Body of pancreas (tissue), 4 donors: Measurements from ENCODE around the gene GP9. TPM values are rescaled to one million over a fixed set of nuclear protein-coding genes. Genes with fewer than 3 reads are reported as not detected.
A peak's percentile ranks its signal among the peaks of the same experiment; 100 is the strongest.

Experiments
- ATAC-seq: fragments of 150-250 bp; one replicate; pipeline ENCODE4 v1.9.1; 2016
- DNase-seq, 4 donors: peaks; one replicate each; pipeline ENCODE4 v3.0.0-alpha.2; 2019
- H3K27ac ChIP-seq, 4 donors: fragments of 200-600 bp; sonication (generic); 1 replicate in 3 of 4; 2 replicates in 1 of 4; pipeline versions ENCODE4 v1.5.1 to v1.6.1; 2016 to 2019; ENCODE audit warnings: mild to moderate bottlenecking in 1 of 4, mixed read lengths in 1 of 4, moderate library complexity in 1 of 4
- H3K27me3 ChIP-seq, 2 donors: fragments of 200-600 bp; sonication (generic); one replicate each; pipeline ENCODE4 v1.6.0; 2016; ENCODE audit warnings: mild to moderate bottlenecking in 1 of 2
- H3K36me3 ChIP-seq, 2 donors: fragments of 200-600 bp; sonication (generic); replicated peaks in 1 of 2; 2 replicates each; pipeline ENCODE4 v1.5.1; 2016; ENCODE audit warnings: low read depth in 2 of 2; ENCODE audit not compliant: insufficient read depth in 1 of 2
- H3K4me1 ChIP-seq: fragments of 200-600 bp; sonication (generic); one replicate; pipeline ENCODE4 v1.6.0; 2016
- H3K4me3 ChIP-seq, 2 donors: fragments of 200-600 bp; sonication (generic); 1 replicate in 1 of 2; 2 replicates in 1 of 2; pipeline ENCODE4 v1.5.1; 2016 to 2019
- H3K9me3 ChIP-seq, 3 donors: fragments of 200-600 bp; sonication (generic); 1 replicate in 2 of 3; 2 replicates in 1 of 3; pipeline ENCODE4 v1.5.1; 2016
- POLR2A ChIP-seq, 3 donors: fragments of 450-650 bp; IDR thresholded peaks; one replicate each; pipeline ENCODE4 v1.6.1; 2016; ENCODE audit warnings: antibody characterized with exemption in 3 of 3, mild to moderate bottlenecking in 2 of 3
- WGBS, 2 donors: methylation state at CpG; one replicate each; pipeline ENCODE4 v1.1.5; 2017; 5-methylcytosine and 5-hydroxymethylcytosine counted together
- intact Hi-C: fragments of 100-400 bp; cut with DNase I; formaldehyde crosslinking; loops from one replicate; pipeline ENCODE4 v1.15.1; 2023
- total RNA-seq, 2 donors: library from RNA; depleted of rRNA; stranded (reverse); fragments of >200 nt; gene quantifications; one replicate each; pipeline ENCODE4 v1.1.0, GENCODE V29; 2016
- TF ChIP-seq, protein P1 (sequence below), 7 experiments: fragments of 450-650 bp in 4 of 7; fragments of 200-600 bp in 3 of 7; sonication (generic) in 3 of 7; IDR thresholded peaks; one replicate each; pipeline ENCODE4 v1.5.1; 2016 to 2019; ENCODE audit warnings: antibody characterized with exemption in 7 of 7

Gene GP9
- total RNA-seq, 2 donors from 2014 or later: not detected

DNA sequence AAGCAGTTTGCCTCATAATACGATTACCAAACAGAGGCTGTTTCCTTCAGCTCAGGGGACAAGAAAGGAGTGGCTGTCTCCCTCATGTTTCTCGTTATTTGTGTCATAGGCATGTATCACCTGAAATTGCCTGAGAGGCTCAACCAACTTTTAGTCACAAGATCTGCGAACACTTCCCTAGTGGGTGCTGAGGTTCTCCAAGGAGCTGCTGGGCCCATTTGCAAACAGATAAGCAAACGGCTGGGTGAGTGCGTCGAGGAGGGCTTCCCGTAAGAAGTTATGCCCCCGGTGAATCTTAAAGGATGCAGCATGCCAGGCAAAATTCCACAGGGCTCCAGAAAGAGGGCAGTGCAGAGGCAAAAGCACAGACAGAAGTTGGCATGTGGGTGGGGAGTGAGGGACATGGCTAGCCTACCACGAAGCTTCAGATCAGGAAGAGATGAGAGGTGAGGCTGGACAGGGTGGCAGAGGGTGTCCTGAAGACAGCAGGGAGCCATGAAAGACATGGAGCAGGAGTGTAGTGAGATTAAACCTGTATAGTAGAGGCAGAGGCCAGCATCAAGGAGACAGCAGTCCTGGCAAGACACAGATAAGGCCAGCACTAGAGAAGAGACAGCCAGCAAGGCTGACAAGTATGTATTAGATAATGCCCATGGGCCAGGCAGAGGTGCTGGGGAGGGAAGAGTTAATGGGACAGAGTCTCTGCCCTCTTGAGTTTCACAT lies 4.0 kb upstream of the GP9 start:
- Histone ChIP-seq H3K9me3 (no peaks in the 10 kb centered on the region), H3K4me1 (peaks cover 62% of the 10 kb centered on the region), H3K4me3 (no peak overlapping the region), H3K27ac (peak overlapping the region; percentile 45 to 94 (median 84)), H3K36me3 (no peaks in the 10 kb centered on the region), H3K27me3 (no peaks in the 10 kb centered on the region)
- ATAC-seq (no peak), DNase-seq (no peak)
- WGBS, 2 donors: 30 to 32% methylated on average over 9 of the region's 9 CpGs
- intact Hi-C loops: no loop called here
- TF ChIP-seq POLR2A (IDR thresholded peaks at IDR 0.05): no peak
- TF ChIP-seq, protein P1, sequence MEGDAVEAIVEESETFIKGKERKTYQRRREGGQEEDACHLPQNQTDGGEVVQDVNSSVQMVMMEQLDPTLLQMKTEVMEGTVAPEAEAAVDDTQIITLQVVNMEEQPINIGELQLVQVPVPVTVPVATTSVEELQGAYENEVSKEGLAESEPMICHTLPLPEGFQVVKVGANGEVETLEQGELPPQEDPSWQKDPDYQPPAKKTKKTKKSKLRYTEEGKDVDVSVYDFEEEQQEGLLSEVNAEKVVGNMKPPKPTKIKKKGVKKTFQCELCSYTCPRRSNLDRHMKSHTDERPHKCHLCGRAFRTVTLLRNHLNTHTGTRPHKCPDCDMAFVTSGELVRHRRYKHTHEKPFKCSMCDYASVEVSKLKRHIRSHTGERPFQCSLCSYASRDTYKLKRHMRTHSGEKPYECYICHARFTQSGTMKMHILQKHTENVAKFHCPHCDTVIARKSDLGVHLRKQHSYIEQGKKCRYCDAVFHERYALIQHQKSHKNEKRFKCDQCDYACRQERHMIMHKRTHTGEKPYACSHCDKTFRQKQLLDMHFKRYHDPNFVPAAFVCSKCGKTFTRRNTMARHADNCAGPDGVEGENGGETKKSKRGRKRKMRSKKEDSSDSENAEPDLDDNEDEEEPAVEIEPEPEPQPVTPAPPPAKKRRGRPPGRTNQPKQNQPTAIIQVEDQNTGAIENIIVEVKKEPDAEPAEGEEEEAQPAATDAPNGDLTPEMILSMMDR (IDR thresholded peaks at IDR 0.05): no peak

DNA sequence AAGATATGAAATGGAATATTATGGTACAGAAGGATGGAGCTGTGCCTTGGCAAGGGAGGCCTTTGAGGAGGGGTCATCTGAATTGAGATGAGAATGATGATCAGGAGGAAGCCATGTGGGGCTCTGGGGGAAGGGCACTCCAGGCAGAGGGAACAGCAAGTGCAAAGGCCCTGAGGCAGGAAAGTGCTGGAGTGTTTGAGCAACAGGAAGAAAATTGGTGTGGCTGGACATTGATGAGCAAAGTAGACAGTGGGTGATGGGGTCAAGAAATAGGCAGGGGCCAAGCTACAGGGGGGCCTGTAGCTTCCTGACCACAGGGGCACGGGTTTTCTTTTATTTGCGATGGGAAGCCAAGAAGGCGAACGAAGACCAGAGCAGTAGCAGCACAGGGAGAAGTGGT lies 3.3 kb upstream of the GP9 start:
- Histone ChIP-seq H3K4me3 (no peak overlapping the region), H3K36me3 (no peaks in the 10 kb centered on the region), H3K4me1 (peaks cover 56% of the 10 kb centered on the region), H3K27ac (peak overlapping the region in 1 of 4 donors; percentile 94), H3K9me3 (no peaks in the 10 kb centered on the region), H3K27me3 (no peaks in the 10 kb centered on the region)
- WGBS, 2 donors: 97 to 98% methylated on average over 4 of the region's 4 CpGs
- ATAC-seq: no peak
- no peak for DNase-seq
- intact Hi-C loops: no loop called here
- TF ChIP-seq POLR2A (IDR thresholded peaks at IDR 0.05): no peak

DNA sequence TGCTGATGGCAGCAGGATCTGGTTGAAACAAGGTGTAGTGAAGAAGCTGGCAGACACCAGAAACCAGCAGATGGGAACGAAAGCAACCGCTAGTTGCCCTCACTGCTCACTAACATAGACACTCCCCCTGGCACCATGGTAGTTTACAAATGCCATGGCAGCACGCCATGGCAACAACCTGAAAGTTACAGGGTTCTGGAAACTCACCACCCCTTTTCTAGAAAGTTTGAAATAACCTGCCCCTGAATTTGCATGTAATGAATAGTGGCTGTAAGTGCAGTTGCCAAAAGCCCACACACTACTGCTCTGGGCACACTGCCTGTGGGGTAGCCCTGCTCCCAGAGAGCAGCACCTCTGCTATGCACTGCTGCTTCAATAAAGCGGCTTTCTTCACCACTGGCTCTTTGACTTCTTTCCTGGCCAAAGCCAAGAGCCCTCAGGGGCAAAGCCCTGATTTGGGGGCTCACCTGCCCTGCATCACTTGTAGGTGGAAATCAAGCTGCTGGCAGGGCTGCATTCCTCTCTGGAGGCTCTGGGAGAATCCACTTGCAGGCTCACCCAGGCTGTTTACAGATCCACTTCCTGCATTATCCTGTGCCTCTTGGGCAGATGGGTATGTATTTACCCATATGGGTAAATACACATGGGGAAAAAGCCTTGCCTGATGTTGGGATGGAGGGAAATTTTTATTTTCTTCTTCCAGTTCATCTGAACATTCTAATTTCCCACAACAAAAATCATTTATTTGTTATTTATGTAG lies 2.0 kb upstream of the GP9 start:
- WGBS, 2 donors: 27 to 28% methylated on average over 4 of the region's 4 CpGs
- Histone ChIP-seq H3K4me3 (no peak overlapping the region), H3K27me3 (no peaks in the 10 kb centered on the region), H3K27ac (peak overlapping the region; percentile 17 to 67 (median 54)), H3K9me3 (no peaks in the 10 kb centered on the region), H3K4me1 (peaks cover 45% of the 10 kb centered on the region), H3K36me3 (no peaks in the 10 kb centered on the region)
- intact Hi-C loops: no loop called here
- TF ChIP-seq, protein P1 (IDR thresholded peaks at IDR 0.05): peak in 3 of 7 experiments; percentile 17 to 25 (median 21)
- TF ChIP-seq POLR2A (IDR thresholded peaks at IDR 0.05): no peak
- DNase-seq: peak; percentile 68 to 82 (median 76)
- peak; percentile 46 for ATAC-seq

DNA sequence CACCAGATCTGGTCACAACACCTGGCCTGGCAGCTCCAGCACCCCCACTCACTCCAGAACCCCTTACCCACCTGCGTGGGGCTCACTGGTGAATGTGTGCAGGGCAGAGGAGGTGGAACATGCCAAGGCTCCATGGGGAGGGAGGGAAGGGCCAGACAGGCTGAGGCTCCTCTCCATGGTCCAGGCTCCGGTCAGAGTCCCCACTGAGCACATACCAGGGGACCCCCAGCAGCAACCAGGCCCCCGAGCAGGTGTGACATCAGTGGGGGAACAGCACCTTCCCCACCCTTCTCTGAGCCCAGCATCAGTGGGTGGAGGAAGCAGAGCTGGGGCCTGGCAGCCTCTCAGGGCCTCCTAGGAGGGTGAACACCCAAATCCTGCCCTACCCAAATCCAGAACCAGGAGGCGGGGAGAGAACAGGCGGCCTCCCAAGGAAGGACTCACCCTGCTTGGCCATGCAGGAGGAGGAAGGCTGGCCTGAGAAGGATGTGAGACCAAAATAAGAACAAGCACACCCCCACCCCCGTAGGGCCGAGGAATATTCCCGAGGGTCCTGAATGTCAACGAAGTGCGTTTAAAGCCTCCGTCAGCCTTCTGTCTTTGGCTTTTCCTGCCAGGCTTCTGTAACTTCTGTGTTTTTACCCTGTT lies 1.1 kb upstream of the GP9 start:
- peaks cover 37% of the 10 kb centered on the region for H3K4me1 ChIP-seq
- 77 to 85% methylated on average over 8 to 11 of the region's 11 CpGs for WGBS, 2 donors
- intact Hi-C loops: no loop called here
- no peak overlapping the region for H3K4me3 ChIP-seq
- ATAC-seq (no peak), DNase-seq (no peak)
- H3K27me3 ChIP-seq: no peaks in the 10 kb centered on the region
- TF ChIP-seq, protein P1 (IDR thresholded peaks at IDR 0.05): no peak
- no peak for TF ChIP-seq POLR2A (IDR thresholded peaks at IDR 0.05)
- H3K9me3 ChIP-seq: no peaks in the 10 kb centered on the region
- H3K36me3 ChIP-seq: no peaks in the 10 kb centered on the region
- no peak overlapping the region for H3K27ac ChIP-seq
